Fibroblast of mammary gland (primary cell): ENCODE results near the gene PIGX.

Experiments
- DNase-seq: peaks from one replicate; pipeline ENCODE4 v3.0.0-alpha.2; 2010; ENCODE audit warnings: low read depth
- H3K4me3 ChIP-seq: 2 replicates; pipeline ENCODE4 v1.5.1; 2011; ENCODE audit warnings: low read depth, mild to moderate bottlenecking, low read length, moderate library complexity; ENCODE audit not compliant: control insufficient read depth
- CTCF ChIP-seq: conservative IDR thresholded peaks from 2 replicates; pipeline ENCODE4 v1.5.1; 2011; ENCODE audit warnings: low read depth, low read length, inconsistent platforms; ENCODE audit not compliant: control insufficient read depth, insufficient read depth

PIGX gene

GRCh38 chr3:196711838-196712513, at the start of gene PIGX, which contains the start of gene CEP19:
TSS of gene PIGX (plus strand) at chr3:196712377.
TSS of gene CEP19 (minus strand) at chr3:196712250. CDS start at chr3:196708657, 3,593 bp downstream.
- H3K4me3 ChIP-seq, result peak within 1 kb of the TSS; percentile 75
- peak; percentile 77 for DNase-seq
- no peak for TF ChIP-seq CTCF

DNA sequence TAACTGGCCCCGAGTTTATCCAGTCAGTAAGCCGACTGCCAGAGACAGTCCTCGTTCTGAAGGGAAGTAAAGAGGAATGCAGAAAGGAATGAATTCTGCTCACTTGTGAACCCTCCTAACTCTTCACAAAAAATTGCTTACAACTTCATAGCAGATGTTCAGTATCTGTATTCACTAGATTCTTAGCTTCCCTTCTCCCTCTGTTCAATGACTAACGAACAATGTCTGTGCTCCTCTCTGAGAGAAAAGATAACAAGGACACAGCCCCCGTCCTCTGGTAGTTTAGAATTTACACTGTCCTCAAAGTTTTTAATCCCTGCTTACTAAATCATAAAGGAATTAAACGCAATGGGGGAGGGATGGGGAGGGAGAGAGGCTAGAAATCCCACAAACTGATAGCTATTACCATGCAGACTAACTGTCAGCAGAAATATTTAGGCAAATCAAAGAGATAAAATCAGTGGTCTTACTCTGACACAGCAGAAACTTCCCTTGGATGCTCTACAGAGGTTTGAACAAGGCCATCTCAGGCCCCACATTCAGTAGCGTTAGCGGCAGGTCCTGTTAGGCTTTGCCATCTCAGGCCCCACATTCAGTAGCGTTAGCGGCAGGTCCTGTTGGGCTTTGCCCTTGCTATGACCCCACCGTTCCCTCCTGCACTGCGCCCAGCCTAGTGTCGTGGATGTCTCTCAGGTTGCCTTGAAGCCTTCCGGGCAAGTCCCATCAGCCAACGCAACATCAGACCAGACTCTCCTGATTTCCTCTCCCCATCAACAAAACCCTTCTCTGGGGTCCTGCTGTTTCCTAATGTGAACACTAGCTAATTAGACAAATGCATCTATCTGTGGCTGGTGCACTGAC, 49.2 kb upstream of the PIGX start:
- DNase-seq, result no peak
- no peak overlapping the region for H3K4me3 ChIP-seq
- TF ChIP-seq CTCF, result no peak

DNA sequence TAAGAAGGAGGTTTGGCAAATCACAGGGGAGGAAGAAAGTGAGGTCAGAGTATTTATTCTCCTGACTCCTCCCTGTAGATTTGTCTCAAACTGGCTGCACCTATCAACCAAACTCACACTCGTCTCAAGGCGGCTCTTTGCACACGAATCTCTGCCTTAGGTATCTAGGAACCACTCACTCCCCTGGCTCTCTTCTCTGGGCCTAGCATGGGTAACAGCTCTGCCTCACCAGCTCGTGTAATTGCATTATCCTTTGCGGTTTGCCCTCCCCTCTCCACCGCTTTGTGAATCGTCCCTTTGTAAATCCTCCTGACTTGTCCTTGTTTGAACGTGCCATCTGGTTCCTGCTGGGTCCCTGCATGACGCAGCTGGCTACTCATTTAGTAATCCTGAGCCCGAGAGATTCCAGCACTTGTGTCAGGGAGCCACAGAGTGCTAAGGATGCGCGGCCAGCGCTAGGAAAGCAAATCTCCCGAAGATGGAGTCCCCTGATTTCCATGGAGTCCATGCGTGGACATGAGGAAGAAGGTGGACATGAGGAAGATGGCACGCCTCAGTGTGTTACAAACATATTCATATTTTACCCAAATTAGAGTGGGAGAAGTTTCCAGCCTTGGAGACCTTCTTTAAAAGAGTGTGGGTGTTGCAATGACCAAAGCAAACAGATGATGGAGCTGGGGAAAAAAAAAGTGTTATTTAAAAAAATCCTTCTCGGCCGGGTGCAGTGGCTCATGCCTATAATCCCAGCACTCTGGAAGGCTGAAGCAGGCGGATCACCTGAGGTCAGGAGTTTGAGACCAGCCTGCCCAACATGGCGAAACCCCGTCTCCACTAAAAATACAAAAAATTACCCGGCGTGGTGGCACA, 45.9 kb upstream of the PIGX start:
- no peak overlapping the region for H3K4me3 ChIP-seq
- no peak for TF ChIP-seq CTCF
- DNase-seq, result peak; percentile 70

GRCh38 chr3:196667056-196667825, 44.9 kb upstream of the PIGX start:
- no peak for DNase-seq
- no peak for TF ChIP-seq CTCF
- H3K4me3 ChIP-seq, result no peak overlapping the region

DNA sequence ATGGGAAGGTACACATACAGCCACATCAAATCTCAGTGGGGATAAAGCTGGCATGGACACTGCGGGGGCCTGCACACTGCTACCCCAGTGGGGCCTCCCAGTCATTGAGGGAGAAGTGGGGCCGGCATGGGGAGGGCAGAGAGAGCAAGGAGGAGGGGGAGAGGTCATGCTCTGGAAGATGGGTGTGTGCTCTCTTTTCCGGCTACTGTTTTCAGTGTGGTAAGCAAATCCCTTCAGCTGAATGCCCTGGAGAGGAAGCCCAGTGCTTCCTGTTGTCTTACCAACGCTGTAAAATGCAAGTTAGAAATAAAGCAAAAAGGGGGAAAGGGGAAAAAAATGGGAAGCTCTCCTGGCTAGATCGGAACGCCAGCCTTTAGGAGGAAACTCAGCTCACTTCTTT, 41.8 kb upstream of the PIGX start:
- no peak for TF ChIP-seq CTCF
- H3K4me3 ChIP-seq, result no peak overlapping the region
- DNase-seq, result no peak

GRCh38 chr3:196673632-196674031, 38.5 kb upstream of the PIGX start:
- no peak for DNase-seq
- TF ChIP-seq CTCF, result no peak
- no peak overlapping the region for H3K4me3 ChIP-seq
